ENCODE measurements around the gene PRKCB. TPM values are rescaled to one million over a fixed set of nuclear protein-coding genes. Genes with fewer than 3 reads are reported as not detected.

Gene PRKCB
- total and polyA plus RNA-seq, 2 of the 8 experiments (the other 6 are each of a cell fraction or from before 2014, with no cell fraction given), result 7.1 to 12.1 TPM

GRCh38 chr16:23899869-23900268, 64.1 kb downstream of the PRKCB start:
- no peak overlapping the region for H3K4me3 ChIP-seq (ENCODE audit: extremely low read depth in 1 of 4, insufficient read depth in 2 of 4, low read depth in 3 of 4, low read length in 4 of 4)
- no peak overlapping the region for H2AK5ac ChIP-seq (ENCODE audit: low read depth, low read length)
- H3K36me3 ChIP-seq (ENCODE audit: control insufficient read depth in 2 of 4, insufficient read depth in 4 of 4, low read length in 3 of 4), result no peaks in the 10 kb centered on the region
- H3K9ac ChIP-seq (replicated peaks in 1 of 4; ENCODE audit: extremely low read depth in 1 of 4, low read depth in 3 of 4, low read length in 3 of 4), result no peak overlapping the region
- no peak overlapping the region for H3K4me2 ChIP-seq (ENCODE audit: insufficient read depth in 1 of 2, low read depth in 2 of 2, low read length in 2 of 2)
- no peak overlapping the region for H3K27ac ChIP-seq (ENCODE audit: low read depth, low read length)
- no peaks in the 10 kb centered on the region for H4K20me1 ChIP-seq (replicated peaks in 1 of 2; ENCODE audit: control insufficient read depth in 1 of 2, insufficient read depth in 2 of 2, low read length in 2 of 2)
- H2BK5ac ChIP-seq (ENCODE audit: low read depth, low read length), result no peak overlapping the region
- H3K4ac ChIP-seq (replicated peaks; ENCODE audit: insufficient read length, low read depth, low read length), result no peak overlapping the region
- FAIRE-seq, result no peak
- no peaks in the 10 kb centered on the region for H3K79me2 ChIP-seq (ENCODE audit: control insufficient read depth in 1 of 2, insufficient read depth in 2 of 2, low read length in 2 of 2)
- H3K18ac ChIP-seq (ENCODE audit: extremely low read depth, low read length), result no peak overlapping the region
- peaks cover 2% of the 10 kb centered on the region; the same call in 1 of the 2 replicates for H3K23me2 ChIP-seq (ENCODE audit: low read depth, low read length)
- H2BK120ac ChIP-seq (replicated peaks; ENCODE audit: low read depth, low read length), result no peak overlapping the region
- ChIA-PET POLR2A (ENCODE audit: partially characterized antibody) (no interaction called here), CTCF (ENCODE audit: partially characterized antibody) (no interaction called here)
- no peak overlapping the region for H2BK12ac ChIP-seq (ENCODE audit: low read depth, low read length)
- no peak overlapping the region for H2AFZ ChIP-seq (ENCODE audit: low read length)
- no peak overlapping the region for H3K23ac ChIP-seq (ENCODE audit: insufficient read length)
- DNase-seq (ENCODE audit: low read depth in 1 of 2, low spot score in 2 of 2), result no peak
- TF ChIP-seq TEAD4 (IDR thresholded peaks at IDR 0.05; ENCODE audit: low read depth, low read length), result no peak
- TF ChIP-seq KDM4A (IDR thresholded peaks at IDR 0.05; ENCODE audit: low read depth, low read length, severe bottlenecking), result no peak
- TF ChIP-seq KDM1A (IDR thresholded peaks at IDR 0.05; ENCODE audit: borderline replicate concordance, low read length), result no peak
- TF ChIP-seq BCL11A (IDR thresholded peaks at IDR 0.05; ENCODE audit: low read depth in 2 of 2, low read length in 2 of 2), result no peak
- no peak for TF ChIP-seq SIRT6 (IDR thresholded peaks at IDR 0.05; ENCODE audit: low read length)
- no peak for TF ChIP-seq NRF1 (IDR thresholded peaks at IDR 0.05; ENCODE audit: low read depth, low read length)
- no peak for TF ChIP-seq HDAC2 (IDR thresholded peaks at IDR 0.05; ENCODE audit: borderline replicate concordance in 1 of 2, low read depth in 2 of 2, low read length in 2 of 2)
- no peak for TF ChIP-seq CBX8 (IDR thresholded peaks at IDR 0.05; ENCODE audit: borderline replicate concordance, low read depth, low read length)
- H2BK20ac ChIP-seq (ENCODE audit: low read length), result no peak overlapping the region
- peaks cover 0 to 10% (median 8%) of the 10 kb centered on the region in 4 experiments; a peak in 6 of 7 replicates for H3K4me1 ChIP-seq (replicated peaks in 1 of 4; ENCODE audit: control insufficient read depth in 3 of 4, insufficient read depth in 4 of 4, low read length in 3 of 4)
- no peak overlapping the region for H3K14ac ChIP-seq (ENCODE audit: insufficient read length)
- no peak overlapping the region for H3K56ac ChIP-seq (replicated peaks; ENCODE audit: insufficient read length, low read depth, low read length)
- WGBS, 2 experiments (ENCODE audit: extremely low coverage in 1 of 2, insufficient coverage in 1 of 2, insufficient read length in 1 of 2, insufficient replicate concordance in 2 of 2, low coverage in 1 of 2, low lambda C conversion rate in 2 of 2, missing lambda C conversion rate in 1 of 2), result 83% methylated on average over 2 of the region's 2 CpGs; no CpG with 5 or more reads in 1 of the 2 experiments
- no peak overlapping the region for H4K5ac ChIP-seq (ENCODE audit: insufficient read length, low read depth, low read length)
- H4K8ac ChIP-seq (ENCODE audit: extremely low read depth, insufficient read depth, low read length), result no peak overlapping the region
- no peaks in the 10 kb centered on the region for H3K79me1 ChIP-seq (ENCODE audit: low read depth, low read length)
- no peaks in the 10 kb centered on the region for H3K27me3 ChIP-seq (replicated peaks in 1 of 4; ENCODE audit: control insufficient read depth in 3 of 4, extremely low read depth in 1 of 4, insufficient read depth in 3 of 4, low read length in 3 of 4)
- no peaks in the 10 kb centered on the region for H3K9me3 ChIP-seq (ENCODE audit: insufficient read depth in 2 of 2, low read depth in 1 of 2, low read length in 1 of 2)
- no peak overlapping the region for H2BK15ac ChIP-seq (ENCODE audit: low read length)
- no peak overlapping the region for H4K91ac ChIP-seq (replicated peaks; ENCODE audit: insufficient read length, low read length)
